Stimulated activated CD4-positive, alpha-beta T cell treated with anti-CD3 and anti-CD28 coated beads, Interleukin-15, amount 100 ng/mL, for 24 hours (primary cell): ENCODE data around the gene B2M.
A peak's percentile ranks its signal among the peaks of the same experiment; 100 is the strongest.
"Not testable (repeated sequence)": the region's sequence is repeated elsewhere in the genome, so short reads cannot be mapped to it uniquely, and the experiment has no call there.

ENCODE experiments used
- DNase-seq: peaks from one replicate; pipeline ENCODE4 v3.0.0-alpha.2; 2020

B2M gene

GRCh38 chr15:44711096-44711742, at the start of gene B2M, which contains the start of gene PATL2:
B2M (plus strand) TSS chr15:44711517; CDS start chr15:44711547, 30 bp downstream.
PATL2 (minus strand) TSS chr15:44711323; CDS start chr15:44676490, 34,833 bp downstream.
- peak; percentile 95 for DNase-seq

- DNase-seq = no peak
Observed at GRCh38 chr15:44661576-44661975, 49.7 kb upstream of the B2M start.

GRCh38 chr15:44662478-44663409, 48.6 kb upstream of the B2M start:
- peak; percentile 88 for DNase-seq

GRCh38 chr15:44663410-44664308, 47.7 kb upstream of the B2M start, which contains the start of gene SPG11:
SPG11 (minus strand) TSS chr15:44663662; CDS start chr15:44663647, 15 bp downstream.
- peak; percentile 98 for DNase-seq

GRCh38 chr15:44666210-44667038, 44.9 kb upstream of the B2M start:
- peak; percentile 22 for DNase-seq

GRCh38 chr15:44667039-44667360, 44.3 kb upstream of the B2M start:
- no peak for DNase-seq

GRCh38 chr15:44668921-44669320, 42.4 kb upstream of the B2M start:
- DNase-seq = no peak

DNA sequence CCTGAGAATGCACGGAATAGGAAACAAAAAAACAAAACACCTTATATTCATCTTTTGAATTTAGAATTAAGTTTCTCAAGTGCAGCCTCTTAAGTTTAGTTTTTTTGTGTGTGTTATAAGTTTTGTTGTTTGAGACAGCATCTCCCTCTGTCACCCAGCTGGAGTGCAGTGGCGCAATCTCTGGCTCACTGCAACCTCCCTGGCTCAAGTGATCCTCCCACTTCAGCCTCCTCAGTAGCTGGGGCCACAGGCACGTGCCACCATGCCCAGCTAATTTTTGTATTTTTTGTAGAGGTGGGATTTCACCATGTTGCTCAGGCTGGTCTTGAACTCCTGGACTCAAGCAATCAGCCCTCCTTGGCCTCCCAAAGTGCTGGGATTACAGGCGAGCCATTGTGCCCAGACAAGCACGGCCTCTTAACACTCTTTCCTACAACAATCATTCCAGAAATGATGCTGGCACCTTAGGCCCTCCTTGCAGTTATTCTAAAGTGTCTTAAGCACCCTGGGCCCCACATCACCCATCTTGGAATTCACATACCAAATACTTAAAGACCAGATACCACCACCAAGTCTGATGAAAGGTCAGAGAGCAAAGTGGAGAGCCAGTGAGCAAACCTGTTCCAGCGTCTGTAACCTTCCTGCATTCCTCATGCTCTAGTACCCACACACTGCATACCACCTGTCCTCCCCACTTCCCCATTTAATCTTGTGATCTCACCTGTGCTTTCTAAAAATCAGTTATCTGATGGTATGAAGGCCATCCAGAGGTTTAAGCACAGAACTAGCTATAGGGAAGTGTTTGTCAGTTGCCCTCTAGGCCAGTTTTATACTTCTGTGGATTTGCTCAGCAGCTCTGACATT, 41.0 kb upstream of the B2M start:
- no peak for DNase-seq

DNA sequence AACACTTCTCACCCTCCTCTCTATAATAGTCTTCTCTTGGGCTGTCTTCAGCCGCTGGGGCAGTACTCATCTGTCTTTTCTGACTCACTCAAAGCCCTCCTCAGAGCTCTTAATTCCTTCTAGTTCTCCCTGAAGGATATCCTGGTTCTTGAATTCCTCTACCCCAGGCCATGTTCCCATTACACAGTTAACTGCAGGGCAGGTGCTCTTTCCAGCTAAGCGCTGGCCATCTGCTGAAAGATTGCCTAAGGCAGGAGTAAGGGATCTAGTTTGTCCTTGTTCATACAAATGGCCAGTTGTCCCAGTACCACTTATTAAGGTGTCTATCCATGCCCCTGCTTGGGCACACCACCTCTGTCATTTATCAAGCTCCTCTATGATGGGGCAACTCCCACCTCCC, 37.7 kb upstream of the B2M start:
- no peak for DNase-seq

- no peak for DNase-seq
Observed at GRCh38 chr15:44675911-44676310, 35.4 kb upstream of the B2M start.

- DNase-seq = peak; percentile 58
Observed at GRCh38 chr15:44676676-44677075, 34.6 kb upstream of the B2M start.

DNA sequence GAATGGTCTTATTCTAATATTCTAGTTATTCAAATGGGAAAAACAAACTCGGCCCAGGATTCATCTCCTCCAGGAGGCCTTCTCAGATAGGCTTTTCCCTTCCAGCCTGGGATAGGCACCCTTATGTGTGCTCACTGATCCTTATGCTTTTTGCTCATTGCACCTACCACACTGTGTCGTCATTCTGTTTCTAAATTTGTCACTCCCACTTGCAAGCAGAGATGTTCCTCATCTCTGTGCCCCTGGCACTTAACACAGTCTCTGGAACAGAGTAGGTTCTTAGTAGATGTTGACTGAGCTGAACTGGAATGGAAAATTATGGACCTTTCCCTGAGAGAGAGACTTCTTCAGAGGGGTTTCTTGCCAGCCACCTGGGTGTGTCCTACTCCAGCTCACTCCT, 29.1 kb upstream of the B2M start:
- DNase-seq = no peak

DNA sequence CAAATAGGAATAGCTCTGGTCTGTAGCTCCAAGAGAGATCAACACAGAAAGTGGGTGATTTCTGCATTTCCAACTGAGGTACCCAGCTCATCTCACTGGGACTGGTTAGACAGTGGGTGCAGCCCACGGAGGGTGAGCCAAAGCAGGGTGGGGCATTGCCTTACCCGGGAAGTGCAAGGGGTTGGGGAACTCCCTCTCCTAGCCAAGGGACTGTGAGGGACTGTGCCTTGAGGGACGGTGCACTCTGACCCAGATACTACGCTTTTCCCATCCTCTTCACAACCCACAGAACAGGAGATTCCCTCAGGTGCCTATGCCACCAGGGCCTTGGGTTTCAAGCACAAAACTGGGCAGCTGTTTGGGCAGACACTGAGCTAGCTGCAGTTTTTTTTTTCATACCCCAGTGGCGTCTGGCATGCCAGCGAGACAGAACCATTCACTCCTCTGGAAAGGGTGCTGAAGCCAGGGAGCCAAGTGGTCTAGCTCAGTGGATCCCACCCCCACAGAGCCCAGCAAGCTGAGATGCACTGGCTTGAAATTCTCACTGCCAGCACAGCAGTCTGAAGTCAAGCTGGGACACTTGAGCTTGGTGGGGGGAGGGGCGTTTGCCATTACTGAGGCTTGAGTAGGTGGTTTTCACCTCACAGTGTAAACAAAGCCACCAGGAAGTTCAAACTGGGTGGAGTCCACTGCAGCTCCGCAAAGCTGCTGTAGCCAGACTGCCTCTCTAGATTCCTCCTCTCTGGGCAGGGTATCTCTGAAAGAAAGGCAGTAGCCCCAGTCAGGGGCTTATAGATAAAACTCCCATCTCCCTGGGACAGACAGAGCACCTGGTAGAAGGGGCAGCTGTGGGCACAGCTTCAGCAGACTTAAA, 28.3 kb upstream of the B2M start:
- DNase-seq = peak; percentile 80

- DNase-seq = not testable (repeated sequence)
Observed at GRCh38 chr15:44689318-44689717, 22.0 kb upstream of the B2M start.

GRCh38 chr15:44690245-44690644, 21.1 kb upstream of the B2M start:
- not testable (repeated sequence) for DNase-seq

DNA sequence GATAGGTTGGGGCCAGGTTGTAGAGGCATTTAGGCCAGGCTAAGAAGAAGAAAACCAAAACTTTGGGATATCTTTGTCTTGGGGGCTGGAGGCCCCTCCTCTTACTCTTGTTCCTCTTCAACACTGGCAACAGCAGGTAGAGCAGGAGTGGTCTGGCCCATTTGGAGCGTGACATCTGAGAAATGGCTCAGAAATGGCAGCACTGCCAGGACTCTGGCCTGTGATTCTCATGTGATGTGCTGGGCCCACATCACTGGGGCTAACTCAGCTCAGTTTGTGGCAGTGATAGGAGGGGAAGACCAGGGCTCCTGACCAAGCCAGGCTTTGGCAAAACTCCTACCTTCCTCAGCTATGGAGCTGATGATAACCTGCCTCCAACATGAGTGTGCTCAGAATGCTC, 18.7 kb upstream of the B2M start:
- no peak for DNase-seq

- no peak for DNase-seq
Observed at GRCh38 chr15:44694416-44694815, 16.9 kb upstream of the B2M start.

- no peak for DNase-seq
Observed at GRCh38 chr15:44695294-44695693, 16.0 kb upstream of the B2M start.

DNA sequence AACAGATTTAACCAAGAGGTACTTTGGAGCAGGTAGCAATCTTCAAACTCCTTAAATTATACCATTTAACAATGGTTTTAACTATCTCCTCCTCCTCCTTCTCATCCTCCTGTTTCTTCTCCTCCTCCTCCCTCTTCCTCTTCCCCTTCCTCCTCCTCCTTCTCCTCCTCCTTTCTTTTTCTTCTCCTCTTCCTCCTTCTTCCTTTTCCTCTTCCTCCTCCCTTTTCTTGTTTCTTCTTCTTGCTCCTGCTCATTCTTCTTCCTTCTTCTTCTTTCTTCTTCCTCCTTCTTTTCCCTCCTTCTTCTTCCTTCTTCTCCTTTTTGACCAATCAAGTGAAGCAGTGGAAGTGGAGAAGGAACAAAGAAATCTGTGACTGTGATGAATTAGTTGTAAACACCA, 14.3 kb upstream of the B2M start:
- DNase-seq = no peak

DNA sequence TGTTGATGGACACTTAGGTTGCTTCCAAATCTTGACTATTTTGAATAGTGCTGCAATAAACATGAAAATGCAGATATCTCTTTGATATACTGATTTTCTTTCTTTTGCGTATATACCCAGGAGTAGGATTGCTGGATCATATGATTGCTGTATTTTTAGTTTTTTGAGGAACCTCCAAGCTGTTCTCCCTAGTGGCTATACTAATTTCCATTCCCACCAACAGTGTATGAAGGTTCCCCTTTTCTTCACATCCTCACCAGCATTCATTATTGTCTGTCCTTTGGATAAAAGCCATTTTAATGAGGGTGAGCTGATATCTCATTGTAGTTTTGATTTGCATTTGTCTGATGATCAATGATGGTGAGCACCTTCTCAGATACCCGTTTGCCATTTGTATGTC, 12.7 kb upstream of the B2M start:
- no peak for DNase-seq
